Measurements from ENCODE around the gene RGS12. TPM values are rescaled to one million over a fixed set of nuclear protein-coding genes. Genes with fewer than 3 reads are reported as not detected.

Gene RGS12
- total and polyA plus RNA-seq, 2 experiments from 2014 or later = 8.0 to 19.0 TPM

DNA sequence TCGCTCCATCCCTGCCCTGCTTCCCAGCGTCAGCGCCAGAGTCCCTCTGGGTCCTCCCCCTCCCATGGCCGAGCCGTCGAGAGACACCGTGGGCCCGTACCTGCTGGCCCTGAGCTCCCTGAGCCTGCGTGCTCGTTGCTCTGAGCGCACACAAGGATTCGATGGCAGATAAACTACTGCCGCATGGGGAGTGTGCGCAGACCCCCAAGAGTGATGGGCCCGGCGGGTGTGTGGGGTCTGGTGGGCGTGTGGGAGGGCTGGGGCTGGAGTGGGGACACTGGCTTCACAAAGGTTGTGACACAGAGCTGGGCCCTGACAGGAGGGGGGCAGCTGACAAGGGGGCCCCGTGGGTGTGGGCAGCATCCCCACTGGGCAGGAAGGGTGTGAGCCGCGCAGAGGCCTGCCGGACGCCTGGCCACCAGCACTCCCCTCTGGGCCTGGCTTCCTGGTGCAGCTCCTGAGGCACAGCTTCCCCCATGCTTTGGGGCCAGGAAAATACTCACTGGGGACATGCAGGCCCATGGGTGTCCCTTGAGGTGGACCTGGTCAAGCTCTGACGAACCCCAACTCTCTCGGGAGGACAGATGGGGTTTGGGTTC, 4.8 kb upstream of the RGS12 start:
- Mint-ChIP-seq H3K4me3 (no peak overlapping the region), H3K27ac (no peak overlapping the region), H3K4me1 (peaks cover 6% of the 10 kb centered on the region), H3K9me3 (no peaks in the 10 kb centered on the region), H3K27me3 (ENCODE audit: insufficient read depth, low read depth, poor library complexity) (peaks cover 23% of the 10 kb centered on the region), H3K36me3 (ENCODE audit: low read depth) (no peaks in the 10 kb centered on the region)
- Histone ChIP-seq H3K4me1 (ENCODE audit: insufficient read depth) (no peaks in the 10 kb centered on the region; the same call in 1 of the 2 replicates), H4K20me1 (replicated peaks; ENCODE audit: insufficient read depth) (no peaks in the 10 kb centered on the region), H2AFZ (no peak overlapping the region), H3K4me3 (no peak overlapping the region), H3K36me3 (ENCODE audit: insufficient read depth) (no peaks in the 10 kb centered on the region), H3K79me2 (replicated peaks; ENCODE audit: insufficient read depth) (no peaks in the 10 kb centered on the region), H3K9me2 (ENCODE audit: insufficient read depth) (no peaks in the 10 kb centered on the region), H3K27me3 (ENCODE audit: insufficient read depth) (peaks cover 15% of the 10 kb centered on the region), H3K4me2 (no peak overlapping the region), H3K27ac (ENCODE audit: low read depth) (no peak overlapping the region), H3F3A (replicated peaks; ENCODE audit: low read depth) (peaks cover 5% of the 10 kb centered on the region; the same call in 1 of the 2 replicates)
- no peak for TF ChIP-seq CREB1 (CRISPR knock-in tag; IDR thresholded peaks at IDR 0.05; ENCODE audit: low read depth)
- no peak for TF ChIP-seq STAT1 (IDR thresholded peaks at IDR 0.05; ENCODE audit: unreplicated experiment)
- TF ChIP-seq, protein P1, sequence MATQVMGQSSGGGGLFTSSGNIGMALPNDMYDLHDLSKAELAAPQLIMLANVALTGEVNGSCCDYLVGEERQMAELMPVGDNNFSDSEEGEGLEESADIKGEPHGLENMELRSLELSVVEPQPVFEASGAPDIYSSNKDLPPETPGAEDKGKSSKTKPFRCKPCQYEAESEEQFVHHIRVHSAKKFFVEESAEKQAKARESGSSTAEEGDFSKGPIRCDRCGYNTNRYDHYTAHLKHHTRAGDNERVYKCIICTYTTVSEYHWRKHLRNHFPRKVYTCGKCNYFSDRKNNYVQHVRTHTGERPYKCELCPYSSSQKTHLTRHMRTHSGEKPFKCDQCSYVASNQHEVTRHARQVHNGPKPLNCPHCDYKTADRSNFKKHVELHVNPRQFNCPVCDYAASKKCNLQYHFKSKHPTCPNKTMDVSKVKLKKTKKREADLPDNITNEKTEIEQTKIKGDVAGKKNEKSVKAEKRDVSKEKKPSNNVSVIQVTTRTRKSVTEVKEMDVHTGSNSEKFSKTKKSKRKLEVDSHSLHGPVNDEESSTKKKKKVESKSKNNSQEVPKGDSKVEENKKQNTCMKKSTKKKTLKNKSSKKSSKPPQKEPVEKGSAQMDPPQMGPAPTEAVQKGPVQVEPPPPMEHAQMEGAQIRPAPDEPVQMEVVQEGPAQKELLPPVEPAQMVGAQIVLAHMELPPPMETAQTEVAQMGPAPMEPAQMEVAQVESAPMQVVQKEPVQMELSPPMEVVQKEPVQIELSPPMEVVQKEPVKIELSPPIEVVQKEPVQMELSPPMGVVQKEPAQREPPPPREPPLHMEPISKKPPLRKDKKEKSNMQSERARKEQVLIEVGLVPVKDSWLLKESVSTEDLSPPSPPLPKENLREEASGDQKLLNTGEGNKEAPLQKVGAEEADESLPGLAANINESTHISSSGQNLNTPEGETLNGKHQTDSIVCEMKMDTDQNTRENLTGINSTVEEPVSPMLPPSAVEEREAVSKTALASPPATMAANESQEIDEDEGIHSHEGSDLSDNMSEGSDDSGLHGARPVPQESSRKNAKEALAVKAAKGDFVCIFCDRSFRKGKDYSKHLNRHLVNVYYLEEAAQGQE (IDR thresholded peaks at IDR 0.05; ENCODE audit: unreplicated experiment) = no peak
- no peak for TF ChIP-seq JUNB (IDR thresholded peaks at IDR 0.05; ENCODE audit: unreplicated experiment)
- TF ChIP-seq, protein P2, sequence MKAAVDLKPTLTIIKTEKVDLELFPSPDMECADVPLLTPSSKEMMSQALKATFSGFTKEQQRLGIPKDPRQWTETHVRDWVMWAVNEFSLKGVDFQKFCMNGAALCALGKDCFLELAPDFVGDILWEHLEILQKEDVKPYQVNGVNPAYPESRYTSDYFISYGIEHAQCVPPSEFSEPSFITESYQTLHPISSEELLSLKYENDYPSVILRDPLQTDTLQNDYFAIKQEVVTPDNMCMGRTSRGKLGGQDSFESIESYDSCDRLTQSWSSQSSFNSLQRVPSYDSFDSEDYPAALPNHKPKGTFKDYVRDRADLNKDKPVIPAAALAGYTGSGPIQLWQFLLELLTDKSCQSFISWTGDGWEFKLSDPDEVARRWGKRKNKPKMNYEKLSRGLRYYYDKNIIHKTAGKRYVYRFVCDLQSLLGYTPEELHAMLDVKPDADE (IDR thresholded peaks at IDR 0.05) = no peak
- TF ChIP-seq EZH2 (IDR thresholded peaks at IDR 0.05; ENCODE audit: low read depth, unreplicated experiment) = no peak
- no peak for TF ChIP-seq NANOG (IDR thresholded peaks at IDR 0.05; ENCODE audit: borderline replicate concordance)
- TF ChIP-seq ZNF114 (CRISPR knock-in tag; IDR thresholded peaks at IDR 0.05) = no peak
- no peak for TF ChIP-seq EZH2phosphoT487 (IDR thresholded peaks at IDR 0.05; ENCODE audit: unreplicated experiment)
- no peak for TF ChIP-seq ZNF331 (CRISPR knock-in tag; IDR thresholded peaks at IDR 0.05; ENCODE audit: low read depth)
- TF ChIP-seq, protein P3, sequence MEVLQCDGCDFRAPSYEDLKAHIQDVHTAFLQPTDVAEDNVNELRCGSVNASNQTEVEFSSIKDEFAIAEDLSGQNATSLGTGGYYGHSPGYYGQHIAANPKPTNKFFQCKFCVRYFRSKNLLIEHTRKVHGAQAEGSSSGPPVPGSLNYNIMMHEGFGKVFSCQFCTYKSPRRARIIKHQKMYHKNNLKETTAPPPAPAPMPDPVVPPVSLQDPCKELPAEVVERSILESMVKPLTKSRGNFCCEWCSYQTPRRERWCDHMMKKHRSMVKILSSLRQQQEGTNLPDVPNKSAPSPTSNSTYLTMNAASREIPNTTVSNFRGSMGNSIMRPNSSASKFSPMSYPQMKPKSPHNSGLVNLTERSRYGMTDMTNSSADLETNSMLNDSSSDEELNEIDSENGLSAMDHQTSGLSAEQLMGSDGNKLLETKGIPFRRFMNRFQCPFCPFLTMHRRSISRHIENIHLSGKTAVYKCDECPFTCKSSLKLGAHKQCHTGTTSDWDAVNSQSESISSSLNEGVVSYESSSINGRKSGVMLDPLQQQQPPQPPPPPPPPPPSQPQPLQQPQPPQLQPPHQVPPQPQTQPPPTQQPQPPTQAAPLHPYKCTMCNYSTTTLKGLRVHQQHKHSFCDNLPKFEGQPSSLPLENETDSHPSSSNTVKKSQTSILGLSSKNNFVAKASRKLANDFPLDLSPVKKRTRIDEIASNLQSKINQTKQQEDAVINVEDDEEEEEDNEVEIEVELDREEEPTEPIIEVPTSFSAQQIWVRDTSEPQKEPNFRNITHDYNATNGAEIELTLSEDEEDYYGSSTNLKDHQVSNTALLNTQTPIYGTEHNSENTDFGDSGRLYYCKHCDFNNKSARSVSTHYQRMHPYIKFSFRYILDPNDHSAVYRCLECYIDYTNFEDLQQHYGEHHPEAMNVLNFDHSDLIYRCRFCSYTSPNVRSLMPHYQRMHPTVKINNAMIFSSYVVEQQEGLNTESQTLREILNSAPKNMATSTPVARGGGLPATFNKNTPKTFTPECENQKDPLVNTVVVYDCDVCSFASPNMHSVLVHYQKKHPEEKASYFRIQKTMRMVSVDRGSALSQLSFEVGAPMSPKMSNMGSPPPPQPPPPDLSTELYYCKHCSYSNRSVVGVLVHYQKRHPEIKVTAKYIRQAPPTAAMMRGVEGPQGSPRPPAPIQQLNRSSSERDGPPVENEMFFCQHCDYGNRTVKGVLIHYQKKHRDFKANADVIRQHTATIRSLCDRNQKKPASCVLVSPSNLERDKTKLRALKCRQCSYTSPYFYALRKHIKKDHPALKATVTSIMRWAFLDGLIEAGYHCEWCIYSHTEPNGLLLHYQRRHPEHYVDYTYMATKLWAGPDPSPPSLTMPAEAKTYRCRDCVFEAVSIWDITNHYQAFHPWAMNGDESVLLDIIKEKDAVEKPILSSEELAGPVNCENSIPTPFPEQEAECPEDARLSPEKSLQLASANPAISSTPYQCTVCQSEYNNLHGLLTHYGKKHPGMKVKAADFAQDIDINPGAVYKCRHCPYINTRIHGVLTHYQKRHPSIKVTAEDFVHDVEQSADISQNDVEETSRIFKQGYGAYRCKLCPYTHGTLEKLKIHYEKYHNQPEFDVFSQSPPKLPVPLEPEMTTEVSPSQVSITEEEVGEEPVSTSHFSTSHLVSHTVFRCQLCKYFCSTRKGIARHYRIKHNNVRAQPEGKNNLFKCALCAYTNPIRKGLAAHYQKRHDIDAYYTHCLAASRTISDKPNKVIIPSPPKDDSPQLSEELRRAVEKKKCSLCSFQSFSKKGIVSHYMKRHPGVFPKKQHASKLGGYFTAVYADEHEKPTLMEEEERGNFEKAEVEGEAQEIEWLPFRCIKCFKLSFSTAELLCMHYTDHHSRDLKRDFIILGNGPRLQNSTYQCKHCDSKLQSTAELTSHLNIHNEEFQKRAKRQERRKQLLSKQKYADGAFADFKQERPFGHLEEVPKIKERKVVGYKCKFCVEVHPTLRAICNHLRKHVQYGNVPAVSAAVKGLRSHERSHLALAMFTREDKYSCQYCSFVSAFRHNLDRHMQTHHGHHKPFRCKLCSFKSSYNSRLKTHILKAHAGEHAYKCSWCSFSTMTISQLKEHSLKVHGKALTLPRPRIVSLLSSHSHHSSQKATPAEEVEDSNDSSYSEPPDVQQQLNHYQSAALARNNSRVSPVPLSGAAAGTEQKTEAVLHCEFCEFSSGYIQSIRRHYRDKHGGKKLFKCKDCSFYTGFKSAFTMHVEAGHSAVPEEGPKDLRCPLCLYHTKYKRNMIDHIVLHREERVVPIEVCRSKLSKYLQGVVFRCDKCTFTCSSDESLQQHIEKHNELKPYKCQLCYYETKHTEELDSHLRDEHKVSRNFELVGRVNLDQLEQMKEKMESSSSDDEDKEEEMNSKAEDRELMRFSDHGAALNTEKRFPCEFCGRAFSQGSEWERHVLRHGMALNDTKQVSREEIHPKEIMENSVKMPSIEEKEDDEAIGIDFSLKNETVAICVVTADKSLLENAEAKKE (CRISPR knock-in tag; IDR thresholded peaks at IDR 0.05) = no peak
- no peak for TF ChIP-seq POLR2AphosphoS5 (IDR thresholded peaks at IDR 0.05; ENCODE audit: low read depth)
- TF ChIP-seq, protein P4, sequence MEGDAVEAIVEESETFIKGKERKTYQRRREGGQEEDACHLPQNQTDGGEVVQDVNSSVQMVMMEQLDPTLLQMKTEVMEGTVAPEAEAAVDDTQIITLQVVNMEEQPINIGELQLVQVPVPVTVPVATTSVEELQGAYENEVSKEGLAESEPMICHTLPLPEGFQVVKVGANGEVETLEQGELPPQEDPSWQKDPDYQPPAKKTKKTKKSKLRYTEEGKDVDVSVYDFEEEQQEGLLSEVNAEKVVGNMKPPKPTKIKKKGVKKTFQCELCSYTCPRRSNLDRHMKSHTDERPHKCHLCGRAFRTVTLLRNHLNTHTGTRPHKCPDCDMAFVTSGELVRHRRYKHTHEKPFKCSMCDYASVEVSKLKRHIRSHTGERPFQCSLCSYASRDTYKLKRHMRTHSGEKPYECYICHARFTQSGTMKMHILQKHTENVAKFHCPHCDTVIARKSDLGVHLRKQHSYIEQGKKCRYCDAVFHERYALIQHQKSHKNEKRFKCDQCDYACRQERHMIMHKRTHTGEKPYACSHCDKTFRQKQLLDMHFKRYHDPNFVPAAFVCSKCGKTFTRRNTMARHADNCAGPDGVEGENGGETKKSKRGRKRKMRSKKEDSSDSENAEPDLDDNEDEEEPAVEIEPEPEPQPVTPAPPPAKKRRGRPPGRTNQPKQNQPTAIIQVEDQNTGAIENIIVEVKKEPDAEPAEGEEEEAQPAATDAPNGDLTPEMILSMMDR (conservative IDR thresholded peaks at IDR 0.05; ENCODE audit: low read depth in 2 of 2) = no peak
- DNase-seq (ENCODE audit: low spot score) (no peak), ATAC-seq (no peak)

Data from GM23338 (cell line).